WERI-Rb-1 (cell line): ENCODE measurements around the gene PAXX.

Experiments used
- DNase-seq: peaks from one replicate; pipeline ENCODE4 v3.0.0-alpha.2; 2020
- H3K27ac ChIP-seq: fragments of 250-450 bp; sonication (Bioruptor Pico); 2 replicates; pipeline ENCODE4 v1.5.1; 2020; ENCODE audit warnings: mild to moderate bottlenecking, moderate library complexity
- H3K27me3 ChIP-seq: fragments of 250-450 bp; sonication (Bioruptor Pico); 2 replicates; pipeline ENCODE4 v1.5.1; 2021; ENCODE audit warnings: mild to moderate bottlenecking, low read depth, moderate library complexity; ENCODE audit not compliant: insufficient read depth, severe bottlenecking
- H3K36me3 ChIP-seq: fragments of 250-450 bp; sonication (Bioruptor Pico); 2 replicates; pipeline ENCODE4 v1.5.1; 2020; ENCODE audit warnings: mild to moderate bottlenecking, moderate library complexity
- H3K4me3 ChIP-seq: 2 replicates; pipeline ENCODE4 v1.5.1; 2011; ENCODE audit warnings: low read depth, mild to moderate bottlenecking, control low read depth, low read length
- H3K9me3 ChIP-seq: fragments of 250-450 bp; sonication (Bioruptor Pico); 2 replicates; pipeline ENCODE4 v1.5.1; 2021; ENCODE audit warnings: mild to moderate bottlenecking, moderate library complexity; ENCODE audit not compliant: severe bottlenecking
- CTCF ChIP-seq: IDR thresholded peaks from 2 replicates; pipeline ENCODE4 v1.5.1; 2011; ENCODE audit warnings: low read depth, mild to moderate bottlenecking, control low read depth, inconsistent platforms, low read length

Gene PAXX

GRCh38 chr9:136963751-136964150 is 28.5 kb upstream of the PAXX start:
- Histone ChIP-seq H3K36me3 (no peaks in the 10 kb centered on the region), H3K9me3 (no peaks in the 10 kb centered on the region), H3K27me3 (no peaks in the 10 kb centered on the region), H3K27ac (no peak overlapping the region), H3K4me3 (no peak overlapping the region)
- no peak for DNase-seq
- no peak for TF ChIP-seq CTCF

GRCh38 chr9:136964171-136964689 is 28.0 kb upstream of the PAXX start:
- Histone ChIP-seq H3K27me3 (no peaks in the 10 kb centered on the region), H3K27ac (no peak overlapping the region), H3K4me3 (no peak overlapping the region), H3K36me3 (no peaks in the 10 kb centered on the region), H3K9me3 (no peaks in the 10 kb centered on the region)
- no peak for TF ChIP-seq CTCF
- DNase-seq, result no peak

GRCh38 chr9:136964833-136965422 is 27.3 kb upstream of the PAXX start:
- no peak for DNase-seq
- H3K27me3 ChIP-seq, result no peaks in the 10 kb centered on the region
- H3K4me3 ChIP-seq, result no peak overlapping the region
- no peaks in the 10 kb centered on the region for H3K9me3 ChIP-seq
- H3K27ac ChIP-seq, result no peak overlapping the region
- no peaks in the 10 kb centered on the region for H3K36me3 ChIP-seq
- no peak for TF ChIP-seq CTCF

GRCh38 chr9:136965771-136966484 is 26.3 kb upstream of the PAXX start:
- Histone ChIP-seq H3K4me3 (no peak overlapping the region), H3K36me3 (no peaks in the 10 kb centered on the region), H3K27me3 (no peaks in the 10 kb centered on the region), H3K27ac (no peak overlapping the region), H3K9me3 (no peaks in the 10 kb centered on the region)
- DNase-seq, result no peak
- no peak for TF ChIP-seq CTCF

GRCh38 chr9:136968333-136969127 is 23.7 kb upstream of the PAXX start:
- DNase-seq, result no peak

More at GRCh38 chr9:136968333-136969127, 23.7 kb upstream of the PAXX start:
- no peak overlapping the region for H3K4me3 ChIP-seq
- TF ChIP-seq CTCF, result no peak
- H3K27ac ChIP-seq, result no peak overlapping the region
- no peaks in the 10 kb centered on the region for H3K36me3 ChIP-seq
- no peaks in the 10 kb centered on the region for H3K9me3 ChIP-seq
- no peaks in the 10 kb centered on the region for H3K27me3 ChIP-seq
